ENCODE results near the gene ABHD8. TPM values are rescaled to one million over a fixed set of nuclear protein-coding genes. Genes with fewer than 3 reads are reported as not detected.
A peak's percentile ranks its signal among the peaks of the same experiment; 100 is the strongest.
"Not testable (repeated sequence)": the region's sequence is repeated elsewhere in the genome, so short reads cannot be mapped to it uniquely, and the experiment has no call there.

Gene ABHD8
- polyA plus RNA-seq, 3 donors: 11.3 to 14.9 (median 12.5) TPM

GRCh38 chr19:17296273-17296672, 7.0 kb downstream of the ABHD8 start:
- H3K36me3 Mint-ChIP-seq: peaks cover 15 to 45% of the 10 kb centered on the region in 2 donors
- no peak for DNase-seq
- TF ChIP-seq CTCF (IDR thresholded peaks at IDR 0.05): no peak
- peaks cover 12 to 27% of the 10 kb centered on the region in 2 donors for H3K36me3 ChIP-seq (replicated peaks in 1 of 2; ENCODE audit: control insufficient read depth in 1 of 2, insufficient read depth in 2 of 2, low read length in 2 of 2)
- H3K27me3 ChIP-seq (ENCODE audit: control insufficient read depth in 2 of 2, insufficient read depth in 2 of 2, low read length in 2 of 2): no peaks in the 10 kb centered on the region
- H3K27ac ChIP-seq (ENCODE audit: low read depth in 1 of 2, low read length in 2 of 2): no peak overlapping the region
- WGBS (ENCODE audit: insufficient coverage): 80% methylated on average over 2 of the region's 4 CpGs
- no peak overlapping the region for H3K4me2 ChIP-seq (replicated peaks; ENCODE audit: extremely low read depth, low read length, poor library complexity, severe bottlenecking)
- H3K9me3 ChIP-seq (replicated peaks in 1 of 2; ENCODE audit: control insufficient read depth in 1 of 2, insufficient read depth in 1 of 2, low read length in 2 of 2): peaks cover 6 to 12% of the 10 kb centered on the region in 2 donors
- no peak overlapping the region for H3K4me3 Mint-ChIP-seq
- peaks cover 9% of the 10 kb centered on the region for H3K4me1 Mint-ChIP-seq
- intact Hi-C loops (cut with micrococcal nuclease): loop anchor here in 1 of 2 donors (10.0 kb wide), 1 partner anchor 89 kb away; no protein-coding TSS in a partner anchor
- peak overlapping the region in 1 of 7 donors; percentile 41 for H3K27ac Mint-ChIP-seq
- peaks cover 4 to 14% (median 12%) of the 10 kb centered on the region in 7 donors for H3K9me3 Mint-ChIP-seq
- no peak overlapping the region for H2AFZ ChIP-seq (ENCODE audit: insufficient read depth, low read depth, low read length, poor library complexity, severe bottlenecking)
- H3K79me2 ChIP-seq (ENCODE audit: insufficient read depth, low read length): peaks cover 20% of the 10 kb centered on the region
- H3K9ac ChIP-seq (ENCODE audit: insufficient read depth, low read length, poor library complexity, severe bottlenecking): no peak overlapping the region
- peaks cover 2% of the 10 kb centered on the region for H4K20me1 ChIP-seq (ENCODE audit: insufficient read depth, low read length)
- no peaks in the 10 kb centered on the region for H3K27me3 Mint-ChIP-seq (ENCODE audit: low read depth in 3 of 3)
- no peak overlapping the region for H3K4me3 ChIP-seq (replicated peaks in 1 of 3; ENCODE audit: low read depth in 2 of 3, low read length in 3 of 3)
- H3K4me1 ChIP-seq (ENCODE audit: control insufficient read depth in 1 of 2, insufficient read depth in 2 of 2, low read length in 2 of 2): peaks cover 8 to 10% of the 10 kb centered on the region in 2 donors

- Mint-ChIP-seq H3K36me3 (peaks cover 12 to 49% of the 10 kb centered on the region in 2 donors), H3K9me3 (peaks cover 4 to 14% (median 12%) of the 10 kb centered on the region in 7 donors)
- intact Hi-C loops (cut with micrococcal nuclease): loop anchor here in 1 of 2 donors (10.0 kb wide), 1 partner anchor 89 kb away; no protein-coding TSS in a partner anchor
- not testable (repeated sequence) for H2AFZ ChIP-seq (ENCODE audit: insufficient read depth, low read depth, low read length, poor library complexity, severe bottlenecking); H3K4me3 ChIP-seq (replicated peaks in 1 of 3; ENCODE audit: low read depth in 2 of 3, low read length in 3 of 3); H3K4me1 Mint-ChIP-seq; H3K4me3 Mint-ChIP-seq; H3K27me3 Mint-ChIP-seq (ENCODE audit: low read depth in 3 of 3); H3K9ac ChIP-seq (ENCODE audit: insufficient read depth, low read length, poor library complexity, severe bottlenecking); H3K27ac Mint-ChIP-seq; H3K4me2 ChIP-seq (replicated peaks; ENCODE audit: extremely low read depth, low read length, poor library complexity, severe bottlenecking); DNase-seq; H4K20me1 ChIP-seq (ENCODE audit: insufficient read depth, low read length); H3K27ac ChIP-seq (ENCODE audit: low read depth in 1 of 2, low read length in 2 of 2); H3K27me3 ChIP-seq (ENCODE audit: control insufficient read depth in 2 of 2, insufficient read depth in 2 of 2, low read length in 2 of 2)
- peaks cover 6 to 12% of the 10 kb centered on the region in 2 donors for H3K9me3 ChIP-seq (replicated peaks in 1 of 2; ENCODE audit: control insufficient read depth in 1 of 2, insufficient read depth in 1 of 2, low read length in 2 of 2)
- H3K4me1 ChIP-seq (ENCODE audit: control insufficient read depth in 1 of 2, insufficient read depth in 2 of 2, low read length in 2 of 2): peaks cover 8 to 10% of the 10 kb centered on the region in 2 donors
- peaks cover 14% of the 10 kb centered on the region for H3K79me2 ChIP-seq (ENCODE audit: insufficient read depth, low read length)
- H3K36me3 ChIP-seq (replicated peaks in 1 of 2; ENCODE audit: control insufficient read depth in 1 of 2, insufficient read depth in 2 of 2, low read length in 2 of 2): peaks cover 11 to 27% of the 10 kb centered on the region in 2 donors
- no CpG with 5 or more reads among the region's 6 CpGs for WGBS (ENCODE audit: insufficient coverage)
Measured at GRCh38 chr19:17295551-17295950, 7.7 kb downstream of the ABHD8 start.
